HG03025 (cell line): ENCODE results near the gene HHAT.

Experiments
- ATAC-seq: cut with Tn5 transposase; IDR thresholded peaks from one replicate; pipeline ENCODE4 v1.9.1; 2021; ENCODE audit warnings: mild to moderate bottlenecking, moderate library complexity; ENCODE audit not compliant: unreplicated experiment, low FRiP score

The HHAT gene

DNA sequence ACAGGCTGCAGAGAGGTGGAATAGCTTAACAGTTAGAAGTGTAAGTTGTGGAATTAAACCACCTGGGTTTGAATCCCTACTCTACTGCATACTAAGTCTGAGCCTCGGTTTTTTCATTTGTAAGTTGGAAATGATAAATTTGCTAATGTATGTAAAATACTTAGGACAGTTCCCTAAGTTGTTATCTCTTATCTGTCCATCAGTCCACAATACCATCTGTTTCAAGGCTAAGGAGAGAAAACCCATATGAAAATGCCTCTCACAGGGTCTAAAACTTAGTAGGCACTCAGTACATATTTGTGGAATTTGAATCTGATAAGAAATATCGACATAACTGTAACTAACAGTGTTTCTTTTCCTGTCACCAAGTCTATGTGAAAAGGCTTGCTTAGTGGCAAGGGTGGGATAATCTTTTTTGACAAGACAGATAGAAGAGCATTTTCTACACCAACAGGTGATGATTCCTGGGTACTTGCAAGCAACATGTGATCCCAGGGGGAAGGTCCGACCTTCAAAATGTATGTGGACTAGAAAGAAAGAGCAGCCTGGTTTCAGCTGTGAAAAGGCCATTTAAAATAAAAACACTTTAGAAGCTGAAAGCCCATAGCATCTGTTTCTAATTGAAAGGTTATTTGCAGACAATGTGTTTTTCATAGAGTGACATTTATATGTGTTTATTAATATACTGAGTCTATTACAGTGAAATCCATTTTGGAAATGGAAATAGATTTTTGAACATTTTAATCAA, 202.9 kb downstream of the HHAT start:
- ATAC-seq, result no peak

DNA sequence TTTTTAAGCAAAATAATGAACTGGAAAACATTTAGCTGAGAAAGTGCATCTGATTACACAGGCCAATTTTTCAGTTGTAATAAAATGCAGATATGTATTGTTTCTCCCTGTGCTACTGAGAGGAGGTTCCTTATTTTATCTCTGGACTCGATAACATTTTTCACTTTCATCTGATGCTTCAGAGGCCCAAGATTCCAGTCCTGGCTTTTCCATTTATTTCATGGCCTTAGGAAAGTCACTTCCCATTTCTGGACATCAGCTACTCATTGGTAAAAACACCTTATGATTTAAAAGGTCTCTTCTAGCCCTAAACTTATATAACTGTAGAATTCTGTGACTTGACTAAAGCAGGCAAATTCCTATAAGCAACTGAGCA, 203.5 kb downstream of the HHAT start:
- ATAC-seq, result no peak

DNA sequence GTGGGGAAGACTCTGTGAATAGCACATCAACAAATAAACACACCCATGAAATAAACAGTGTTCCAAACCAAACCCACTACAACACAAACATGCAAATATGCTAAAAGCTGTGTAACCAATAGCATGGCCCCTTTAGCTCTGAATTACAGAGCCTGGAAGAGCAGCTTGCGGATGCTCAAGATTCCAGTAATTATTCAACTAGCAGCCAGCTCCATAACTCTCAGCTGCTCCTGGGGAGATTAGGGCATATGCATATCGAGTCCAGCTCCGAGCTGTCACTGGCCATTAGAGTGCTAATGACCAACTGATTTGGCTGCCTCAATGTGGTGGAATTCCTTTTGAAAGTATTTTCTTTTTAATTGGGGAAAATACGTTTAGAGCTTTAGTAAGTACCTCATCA, 207.1 kb downstream of the HHAT start:
- ATAC-seq, result no peak

DNA sequence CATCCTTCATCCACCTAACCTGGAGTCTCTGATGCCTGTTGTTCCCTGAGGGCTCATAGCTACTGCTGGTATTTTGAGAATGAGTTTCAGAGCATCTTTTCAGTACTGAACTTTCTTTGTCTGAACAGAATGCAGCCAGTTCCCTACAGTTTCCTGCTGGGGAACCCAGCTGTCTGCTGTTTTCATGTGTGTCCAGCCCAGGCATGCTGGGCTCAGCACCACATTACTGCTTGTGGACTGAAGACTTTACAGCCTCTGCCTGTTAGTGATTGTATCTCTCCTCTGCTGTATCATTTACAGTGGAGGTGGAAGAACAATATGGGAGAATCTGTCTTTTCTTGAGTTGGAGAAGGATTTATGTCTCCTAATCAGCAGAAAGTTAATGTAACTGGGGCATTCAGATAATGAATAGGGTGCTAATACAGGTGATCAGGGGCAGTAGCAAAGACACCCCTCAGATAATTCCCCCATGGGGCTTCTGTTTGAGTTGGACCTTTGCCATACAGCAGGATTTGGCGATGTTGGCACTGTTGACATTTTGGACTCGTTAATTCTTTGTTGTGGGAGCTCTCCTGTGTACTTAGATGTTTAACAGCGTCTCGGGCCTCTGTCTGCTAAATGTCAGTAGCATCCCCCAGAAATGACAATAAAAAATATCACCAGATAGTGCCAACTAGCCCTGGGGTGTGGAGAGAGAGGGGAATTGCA, 207.7 kb downstream of the HHAT start:
- no peak for ATAC-seq

DNA sequence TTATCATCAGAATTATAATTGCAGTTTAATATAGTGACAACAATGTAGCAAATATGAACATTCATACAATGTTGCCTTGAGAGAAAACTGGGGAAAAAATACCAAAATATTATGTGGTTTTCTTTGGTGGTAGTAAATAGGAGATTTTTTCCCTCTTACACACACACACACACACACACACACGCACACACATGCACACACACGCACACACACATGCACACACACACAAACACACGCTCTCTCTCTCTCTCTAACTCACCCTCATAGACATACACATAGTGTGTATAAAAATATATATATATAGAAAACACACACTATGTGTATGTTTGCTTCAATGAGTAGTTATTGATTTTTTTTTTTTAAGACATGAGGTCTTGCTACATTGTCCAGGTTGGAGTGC, 211.6 kb downstream of the HHAT start:
- no peak for ATAC-seq

DNA sequence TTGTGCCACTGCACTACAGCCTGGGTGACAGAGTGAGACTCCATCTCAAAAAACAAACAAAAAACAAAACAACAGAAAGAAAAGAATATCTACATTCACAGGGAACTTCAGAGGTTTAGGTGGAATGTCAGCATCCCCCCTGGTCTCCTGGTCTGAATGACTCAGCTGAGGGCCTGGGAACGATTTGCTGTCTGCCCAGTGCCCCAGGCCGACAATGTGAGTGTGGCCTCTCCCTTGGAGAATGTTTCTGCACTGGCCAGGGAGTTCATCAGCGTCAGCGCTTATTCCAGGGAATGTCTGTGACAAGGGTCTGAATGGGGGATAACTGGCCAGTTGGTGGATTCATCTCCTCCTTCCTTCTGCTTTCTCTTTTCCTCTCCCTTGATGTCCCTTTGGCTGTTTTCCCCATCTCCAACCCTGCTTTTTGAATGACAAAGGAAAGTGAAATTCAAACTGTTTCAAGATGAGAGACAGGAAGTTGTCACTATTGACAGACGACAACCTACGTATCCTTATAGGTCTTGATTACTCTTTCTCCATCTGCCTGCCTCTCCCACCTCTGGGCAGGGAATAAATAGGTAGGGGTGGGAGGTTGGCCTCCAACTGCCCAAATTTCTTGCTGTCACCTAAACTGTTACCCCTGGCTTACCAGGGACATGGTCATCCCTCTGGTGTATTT, 213.1 kb downstream of the HHAT start:
- ATAC-seq, result no peak

DNA sequence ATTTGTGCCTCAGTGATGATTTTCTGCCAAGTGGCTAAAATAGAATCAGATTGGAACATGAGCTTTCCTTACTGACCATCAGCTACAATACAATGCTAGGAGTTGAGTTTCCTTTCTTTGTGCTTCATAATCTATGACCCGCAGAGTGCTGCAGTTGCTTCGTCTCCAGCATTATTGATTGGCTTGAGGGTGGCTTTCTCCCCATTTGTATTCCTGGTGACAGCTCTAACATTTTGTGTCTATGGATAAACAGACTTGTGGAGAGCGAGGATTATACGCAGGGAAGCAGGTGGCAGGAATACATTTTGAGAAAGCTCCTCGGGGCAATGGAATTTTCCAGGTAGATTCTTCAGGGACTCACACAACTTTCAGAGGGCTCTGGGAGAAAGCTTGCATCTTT, 223.2 kb downstream of the HHAT start:
- no peak for ATAC-seq

DNA sequence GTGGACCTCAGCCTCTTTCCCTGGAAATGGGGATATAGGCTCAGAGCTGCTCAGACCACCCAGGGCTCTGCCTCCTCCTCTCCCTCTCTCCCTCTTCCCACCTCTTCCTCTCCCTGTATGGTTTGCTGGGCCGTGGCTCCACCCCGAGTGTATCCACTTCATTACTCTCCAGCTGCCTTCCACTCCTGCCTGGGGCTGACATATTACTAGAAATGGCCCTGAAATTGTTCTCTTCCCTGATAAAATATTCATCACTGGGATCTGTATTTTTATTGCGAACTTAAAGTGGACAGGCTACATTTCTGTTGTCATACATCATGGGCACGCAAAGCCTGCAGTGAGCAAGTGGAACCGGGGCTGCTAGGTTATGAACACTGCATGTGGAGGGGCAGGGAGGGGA, 225.0 kb downstream of the HHAT start:
- no peak for ATAC-seq

DNA sequence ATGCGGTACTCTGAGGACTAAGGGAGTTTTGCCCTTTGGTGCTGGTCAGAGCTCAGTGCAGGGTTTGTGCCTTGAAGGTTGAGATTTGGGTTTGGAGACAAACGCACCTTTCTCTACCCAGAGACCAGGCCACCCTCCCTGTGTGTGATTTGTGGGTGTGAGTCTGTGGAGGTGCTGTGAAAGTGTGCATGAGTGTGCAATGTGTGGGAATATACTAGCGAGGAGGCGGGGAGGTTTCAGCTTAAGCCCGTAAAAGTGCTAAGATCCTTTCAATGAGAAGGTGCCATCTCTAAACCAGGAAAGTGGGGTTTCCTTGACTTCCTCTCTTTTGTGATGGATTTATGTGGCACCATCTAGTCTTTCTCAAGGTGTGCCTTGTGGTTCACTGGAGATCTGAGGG, 225.7 kb downstream of the HHAT start:
- ATAC-seq, result no peak

DNA sequence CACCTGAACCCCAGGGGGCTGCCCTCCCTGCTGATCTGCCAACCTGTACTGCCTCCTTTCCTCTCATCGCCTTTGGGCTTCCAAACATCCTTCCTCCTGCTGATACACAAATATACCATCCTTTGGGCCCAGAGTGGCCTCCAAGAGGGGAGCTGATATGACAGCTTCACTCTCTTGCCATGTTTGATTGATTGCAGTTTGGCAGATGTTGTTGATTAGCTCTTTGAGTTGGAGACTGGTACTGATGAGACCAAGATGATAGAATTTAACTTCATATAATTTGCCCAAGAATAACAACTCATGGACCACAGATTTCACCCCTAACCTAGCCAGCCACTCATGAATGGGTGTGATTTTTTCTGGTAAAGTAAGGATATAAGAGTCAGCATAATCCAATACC, 227.8 kb downstream of the HHAT start:
- no peak for ATAC-seq

DNA sequence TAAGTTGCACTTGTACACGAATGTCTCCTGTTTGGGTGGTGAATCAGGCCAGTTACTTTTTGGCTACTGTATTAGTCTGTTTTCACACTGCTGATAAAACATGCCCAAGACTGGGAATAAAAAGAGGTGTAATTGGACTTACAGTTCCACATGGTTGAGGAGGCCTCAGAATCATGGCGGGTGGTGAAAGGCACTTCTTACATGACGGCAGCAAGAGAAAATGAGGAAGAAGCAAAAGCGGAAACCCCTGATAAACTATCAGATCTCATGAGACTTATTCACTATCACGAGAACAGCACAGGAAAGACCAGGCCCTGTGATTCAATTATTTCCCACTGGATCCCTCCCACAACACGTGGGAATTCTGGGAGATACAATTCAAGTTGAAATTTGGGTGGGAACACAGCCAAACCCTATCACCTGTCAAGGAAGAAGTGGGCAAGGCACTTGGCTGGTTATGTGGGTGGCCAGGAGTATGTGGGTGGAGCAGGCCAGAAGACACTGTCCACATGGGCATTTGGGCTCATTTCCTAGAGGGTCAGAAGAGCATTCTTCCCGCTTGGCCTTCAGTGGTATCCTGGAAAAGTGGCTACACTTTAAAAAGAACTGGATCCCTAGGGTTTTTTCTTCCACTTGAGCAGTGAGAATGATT, 228.8 kb downstream of the HHAT start:
- no peak for ATAC-seq

DNA sequence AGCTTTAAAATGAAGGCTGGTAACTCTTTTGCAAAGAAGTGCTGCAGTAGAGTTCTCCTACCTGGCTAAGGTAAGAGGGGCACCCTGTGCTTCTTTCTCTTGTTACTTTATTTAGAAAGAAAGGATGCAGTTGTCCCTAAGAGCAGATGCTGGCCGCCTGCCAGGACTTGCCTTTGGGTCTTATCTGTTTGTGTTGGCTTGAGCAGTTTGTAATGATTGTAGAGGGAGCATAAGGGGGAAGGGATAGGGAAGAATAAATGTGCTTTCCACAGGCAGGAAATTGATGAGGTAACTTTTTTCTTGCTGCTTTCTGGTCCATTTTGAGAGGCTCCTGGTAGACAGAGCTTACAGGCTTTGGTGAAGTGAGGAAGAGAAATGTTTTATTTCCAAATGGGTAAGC, 229.6 kb downstream of the HHAT start:
- ATAC-seq, result no peak

DNA sequence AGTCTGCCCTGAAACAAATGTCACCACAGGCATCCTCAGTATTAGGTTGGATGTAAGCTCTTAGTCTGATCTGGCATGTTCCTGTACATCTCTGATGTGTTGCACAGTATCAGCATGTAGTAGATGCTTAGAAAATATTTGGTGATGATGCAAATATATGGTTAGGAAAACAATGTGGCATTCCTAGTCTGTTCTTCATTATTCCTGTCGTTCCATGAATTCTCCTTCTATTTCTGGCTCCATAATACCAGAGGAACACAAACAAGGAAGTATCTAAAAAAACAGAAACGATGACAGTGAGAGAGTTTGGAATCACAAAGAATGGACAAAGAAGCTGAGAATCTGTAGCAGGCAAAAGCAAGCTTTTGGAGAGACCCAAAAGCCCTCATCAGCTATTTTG, 236.6 kb downstream of the HHAT start:
- no peak for ATAC-seq

DNA sequence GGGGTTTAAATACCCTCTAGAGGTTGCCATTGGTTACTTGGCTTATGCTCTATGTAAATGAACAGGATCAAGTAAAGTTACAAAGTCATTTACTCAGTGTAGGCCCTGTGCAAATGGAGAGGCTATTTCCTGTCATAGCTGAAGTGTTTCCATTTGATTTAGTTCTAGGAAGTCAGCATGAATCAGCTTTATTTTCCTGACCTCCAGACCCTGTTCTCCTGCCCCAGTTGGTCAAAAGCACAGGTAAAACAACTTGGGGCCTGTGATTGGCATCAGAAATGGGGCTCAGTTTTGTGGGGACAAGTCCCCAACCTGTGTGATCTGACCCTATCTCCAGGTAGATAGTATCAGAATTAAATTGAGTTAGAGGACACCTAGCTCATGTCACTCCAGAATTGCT, 239.9 kb downstream of the HHAT start:
- ATAC-seq, result no peak

DNA sequence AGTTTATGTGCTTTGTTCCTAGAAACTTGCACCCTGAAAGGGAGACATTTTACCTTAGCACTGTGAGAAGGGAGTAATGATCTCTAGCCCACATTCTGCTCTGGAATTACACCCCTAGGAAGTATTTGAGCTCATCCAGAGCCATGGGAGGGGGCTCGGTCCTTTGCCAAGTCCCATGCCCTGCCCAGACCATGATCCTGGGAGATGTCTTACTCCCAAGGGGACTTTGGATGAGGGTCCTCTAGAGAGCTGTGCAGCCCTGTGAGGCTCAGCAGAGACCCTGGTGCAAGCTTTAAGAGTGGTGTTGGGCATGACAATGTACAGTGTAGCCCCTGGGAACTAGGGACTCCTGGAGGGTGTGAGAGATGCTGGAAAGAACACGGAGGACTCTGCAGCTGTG, 241.4 kb downstream of the HHAT start:
- ATAC-seq, result no peak

DNA sequence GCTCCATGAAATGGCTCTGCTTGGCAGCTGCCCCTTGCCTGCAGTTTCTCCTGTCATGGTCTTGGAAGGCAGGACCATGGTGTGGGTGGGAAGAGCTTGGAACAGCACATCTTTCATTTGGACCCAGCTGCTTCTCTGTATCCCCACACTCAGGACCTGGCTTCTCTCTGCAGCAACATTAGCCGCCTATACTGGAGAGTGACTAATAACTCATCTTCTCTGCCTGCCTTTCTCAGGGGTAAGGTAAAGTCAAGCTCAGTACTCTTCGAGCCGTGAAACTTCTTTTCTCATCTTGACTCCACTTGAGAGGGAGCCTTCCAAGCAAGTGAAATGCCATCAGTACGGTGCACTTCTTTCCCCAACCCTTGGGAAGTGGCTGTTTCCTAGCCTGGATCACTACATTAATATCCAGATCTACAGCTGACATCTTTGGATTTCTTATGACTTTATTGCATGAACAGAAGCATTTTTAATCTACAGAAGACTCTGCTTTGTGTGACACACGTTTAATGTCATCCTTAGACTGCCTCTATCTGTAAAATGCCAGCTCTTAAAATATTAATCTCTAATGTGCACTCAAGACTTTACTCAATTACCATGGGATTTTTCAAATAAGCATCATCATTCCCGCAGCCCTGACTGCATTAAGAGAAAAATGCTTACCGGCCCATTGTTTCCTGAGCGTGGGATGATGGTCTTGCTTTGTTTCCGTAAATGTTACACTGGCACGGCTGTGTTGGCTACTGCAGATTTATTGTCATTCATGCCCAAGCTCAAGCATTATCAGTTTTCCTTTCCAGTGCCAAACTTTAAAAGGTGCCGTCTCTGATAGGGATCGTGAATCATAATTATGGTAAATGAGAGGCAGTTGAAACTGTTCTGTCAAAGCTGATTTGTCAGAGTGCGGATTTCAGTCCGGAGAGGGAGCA, 242.9 kb downstream of the HHAT start:
- no peak for ATAC-seq

DNA sequence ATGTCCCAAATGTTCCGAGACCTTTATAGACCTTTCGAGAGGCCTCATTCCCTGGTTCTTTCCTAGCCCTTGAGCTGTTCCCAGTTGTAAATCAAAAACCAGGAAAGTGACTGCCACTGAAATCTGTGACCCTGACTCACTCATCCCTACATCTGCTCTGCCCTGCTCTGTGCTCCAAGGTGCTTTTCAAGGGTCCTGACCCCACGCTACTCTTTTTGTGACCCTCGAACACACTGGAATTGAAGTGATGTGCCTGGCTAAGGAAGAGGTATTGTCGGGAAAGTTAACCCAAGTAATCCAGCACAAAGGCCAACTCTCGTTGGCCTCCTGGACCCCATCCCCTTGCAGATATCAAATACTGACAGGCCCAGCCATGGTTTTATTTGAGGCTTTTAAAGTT, 244.4 kb downstream of the HHAT start:
- no peak for ATAC-seq

DNA sequence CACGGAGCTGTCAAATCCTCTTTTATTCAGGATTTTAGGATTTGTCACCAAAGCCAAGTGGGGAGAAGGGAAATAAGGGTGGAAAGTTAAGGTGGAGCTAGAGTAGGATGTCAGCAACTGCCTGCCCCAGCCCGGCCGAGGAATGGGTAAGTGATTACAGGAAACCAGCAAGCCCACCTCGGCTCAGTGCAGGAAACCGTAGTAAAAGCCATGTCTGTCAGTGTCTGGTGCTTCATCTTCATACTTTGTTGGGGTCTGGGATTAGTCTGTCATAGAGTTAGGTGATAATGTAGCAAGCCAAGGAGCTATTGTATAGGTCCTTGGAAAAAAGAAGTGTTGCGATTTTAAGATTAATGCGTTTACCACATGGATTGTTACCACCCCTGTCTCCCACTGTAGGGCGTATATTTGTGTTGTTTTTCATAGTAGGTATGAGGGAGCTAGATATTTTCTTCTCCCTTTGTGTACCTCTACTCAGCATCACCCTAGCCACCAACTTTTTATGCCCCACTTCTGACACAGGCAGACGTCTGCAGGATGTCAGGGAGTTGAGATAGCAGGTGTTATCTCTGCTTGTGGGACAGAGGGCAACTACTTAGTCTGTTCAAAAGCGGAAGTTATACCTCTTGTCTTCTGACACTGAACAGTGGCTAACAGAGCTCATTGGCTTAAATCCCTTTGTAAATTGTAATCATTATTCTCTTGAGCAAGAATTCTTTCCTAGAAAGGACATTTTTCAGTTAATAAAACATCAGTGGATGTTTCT, 253.7 kb downstream of the HHAT start:
- ATAC-seq, result no peak

DNA sequence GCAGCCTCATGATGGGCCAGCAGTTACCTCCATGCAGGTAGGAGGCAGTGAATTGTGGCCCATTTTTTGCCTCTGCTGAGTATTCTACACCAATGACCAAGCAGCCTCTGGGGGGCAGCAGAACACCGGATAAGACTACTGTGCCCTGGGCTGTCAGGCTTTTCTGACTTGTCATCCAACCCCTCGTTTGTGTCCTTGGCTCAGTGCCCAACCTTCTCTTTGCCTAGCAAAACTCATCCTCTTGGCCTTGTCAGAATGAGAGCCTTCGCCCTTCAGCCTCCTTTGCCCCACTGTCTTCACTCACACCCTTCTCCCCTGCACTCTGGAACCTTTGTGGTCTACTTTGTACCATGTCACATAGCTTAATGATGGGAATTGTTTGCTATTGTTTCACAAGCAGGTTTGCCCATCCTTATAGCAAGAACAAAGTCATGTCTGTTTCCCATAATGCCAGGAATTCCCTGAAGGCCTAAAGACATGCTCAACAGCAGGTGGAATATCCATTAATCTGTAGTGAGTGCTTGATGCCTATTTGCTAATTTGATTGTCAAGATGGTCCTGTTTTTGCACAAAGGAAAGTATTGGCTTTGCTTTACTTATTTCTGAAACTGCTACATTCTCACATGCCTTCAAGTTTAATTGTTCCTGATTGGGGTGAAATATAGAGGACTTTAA, 255.9 kb downstream of the HHAT start:
- no peak for ATAC-seq
